Measurements from ENCODE around the gene ZNF717. TPM values are rescaled to one million over a fixed set of nuclear protein-coding genes. Genes with fewer than 3 reads are reported as not detected.

The ZNF717 gene
- total RNA-seq, 2 donors from 2014 or later = 10.5 to 13.8 TPM

Other genes starting within 250 kb of the ZNF717 start
- gene FRG2C, start 121.2 kb downstream of the ZNF717 start, total RNA-seq = not detected

Data from activated naive CD4-positive, alpha-beta T cell treated with anti-CD3 and anti-CD28 coated beads, Interleukin-2, amount 50 U/mL, for 72 hours (primary cell).